Activated T-helper 1 cell treated with anti-CD3 and anti-CD28 coated beads, Interleukin-2, amount 50 U/mL, for 16 hours (primary cell): Measurements from ENCODE around the gene APOL5.

Experiments used
- DNase-seq, 2 donors: peaks; one replicate each; pipeline ENCODE4 v3.0.0-alpha.2; 2020; ENCODE audit warnings: low read depth in 1 of 2, low spot score in 1 of 2

APOL5 gene

GRCh38 chr22:35740616-35741015, 22.9 kb downstream of the APOL5 start:
- DNase-seq, result no peak

- DNase-seq, result no peak
Measured at GRCh38 chr22:35742342-35743100, 24.8 kb downstream of the APOL5 start.

- DNase-seq, result no peak
Measured at GRCh38 chr22:35743326-35743860, 25.7 kb downstream of the APOL5 start.

- no peak for DNase-seq
Measured at GRCh38 chr22:35746248-35746647, 28.6 kb downstream of the APOL5 start.

- DNase-seq, result no peak
Measured at GRCh38 chr22:35746946-35747703, 29.5 kb downstream of the APOL5 start.

- DNase-seq, result no peak
Measured at GRCh38 chr22:35749808-35750207, 32.1 kb downstream of the APOL5 start.

- DNase-seq, result no peak
Measured at GRCh38 chr22:35752006-35752862, 34.6 kb downstream of the APOL5 start.

GRCh38 chr22:35752863-35753189, 35.2 kb downstream of the APOL5 start:
- no peak for DNase-seq

GRCh38 chr22:35754761-35755160, 37.1 kb downstream of the APOL5 start:
- DNase-seq, result no peak

- no peak for DNase-seq
Measured at GRCh38 chr22:35756722-35757121, 39.0 kb downstream of the APOL5 start.

- DNase-seq, result no peak
Measured at GRCh38 chr22:35758394-35758793, 40.7 kb downstream of the APOL5 start.

GRCh38 chr22:35761037-35761436, 43.4 kb downstream of the APOL5 start:
- no peak for DNase-seq

GRCh38 chr22:35766654-35767580, 49.2 kb downstream of the APOL5 start:
- DNase-seq, result no peak

- DNase-seq, result no peak
Measured at GRCh38 chr22:35769974-35770373, 52.3 kb downstream of the APOL5 start.

GRCh38 chr22:35775339-35775738, 57.7 kb downstream of the APOL5 start:
- DNase-seq, result no peak

GRCh38 chr22:35777335-35777975, 59.8 kb downstream of the APOL5 start:
- no peak for DNase-seq
